GM12878 (cell line): Measurements from ENCODE around the gene AFTPH. TPM values are rescaled to one million over a fixed set of nuclear protein-coding genes. Genes with fewer than 3 reads are reported as not detected.

Experiments used
- ATAC-seq: fragments of 200-7000 bp; cut with Tn5 transposase; 3 replicates; pipeline ENCODE4 v1.9.1; 2020; ENCODE audit warnings: mild to moderate bottlenecking, moderate library complexity
- BruUV-seq: library from RNA; stranded (reverse); fragments of 400-500 nt; replicated peaks from 2 replicates; lab custom pipeline; 2021; lab: Mats Ljungman, UMichigan
- CTCF ChIA-PET: fragments of 300-600 bp; sonication (Branson Sonifier 250); formaldehyde crosslinking; extraction: SDS; loops from one replicate; lab custom pipeline; 2021; ENCODE audit warnings: inconsistent platforms; lab: Yijun Ruan, JAX
- POLR2A ChIA-PET: fragments of 350-600 bp; formaldehyde crosslinking; extraction: SDS; loops from one replicate; lab custom pipeline; 2021; ENCODE audit warnings: inconsistent platforms; lab: Charles Lee
- RAD21 ChIA-PET: fragments of 300-600 bp; sonication (Branson Sonifier 250); formaldehyde crosslinking; loops from one replicate; lab custom pipeline; 2023; ENCODE audit warnings: antibody characterized with exemption; ENCODE audit not compliant: unreplicated experiment; lab: Charles Lee
- SMC1A ChIA-PET: fragments of 300-600 bp; sonication (Branson Sonifier 250); formaldehyde crosslinking; loops from one replicate; lab custom pipeline; 2023; ENCODE audit not compliant: unreplicated experiment, uncharacterized antibody; lab: Charles Lee
- DNase-seq: peaks from one replicate; pipeline ENCODE4 v3.0.0-alpha.2; 2011; ENCODE audit warnings: low read depth, low spot score
- FAIRE-seq: peaks from 3 replicates; lab custom pipeline; 2011; peaks lifted over from hg19 to GRCh38; lab: Jason Lieb, UNC
- H2AFZ ChIP-seq: 2 replicates; pipeline ENCODE4 v1.6.0; 2011; ENCODE audit warnings: low read depth, low read length, control low read depth; ENCODE audit not compliant: control insufficient read depth
- H3K27ac ChIP-seq: 2 replicates; pipeline ENCODE4 v1.5.1; 2011; ENCODE audit warnings: control low read depth; ENCODE audit not compliant: control insufficient read depth, insufficient read depth
- H3K27me3 ChIP-seq, 2 experiments: replicated peaks in 1 of 2; 2 replicates each; pipeline versions ENCODE4 v1.6.0 to v1.6.1; 2011; ENCODE audit warnings: low read length in 1 of 2; ENCODE audit not compliant: control insufficient read depth in 2 of 2, insufficient read depth in 2 of 2
- H3K36me3 ChIP-seq, 2 experiments: 2 replicates each; pipeline ENCODE4 v1.5.1; 2011; ENCODE audit warnings: low read length in 1 of 2; ENCODE audit not compliant: control insufficient read depth in 2 of 2, insufficient read depth in 2 of 2
- H3K4me1 ChIP-seq: 2 replicates; pipeline ENCODE4 v1.6.1; 2011; ENCODE audit warnings: mild to moderate bottlenecking, low read length, moderate library complexity, mixed read lengths; ENCODE audit not compliant: control insufficient read depth, insufficient read depth
- H3K4me2 ChIP-seq: 2 replicates; pipeline ENCODE4 v1.6.0; 2011; ENCODE audit warnings: control low read depth; ENCODE audit not compliant: control insufficient read depth, insufficient read depth
- H3K4me3 ChIP-seq: fragments of 200-600 bp; sonication (generic); 2 replicates; pipeline ENCODE4 v1.5.1; 2016
- H3K79me2 ChIP-seq: 2 replicates; pipeline ENCODE4 v1.6.0; 2011; ENCODE audit warnings: low read length; ENCODE audit not compliant: control insufficient read depth, insufficient read depth
- H3K9ac ChIP-seq: 2 replicates; pipeline ENCODE4 v1.8.0; 2011; ENCODE audit warnings: low read length, control low read depth, mixed read lengths; ENCODE audit not compliant: control insufficient read depth, insufficient read depth
- H3K9me3 ChIP-seq: replicated peaks from 3 replicates; pipeline ENCODE4 v1.5.1; 2011; ENCODE audit warnings: mild to moderate bottlenecking, low read length; ENCODE audit not compliant: control insufficient read depth, insufficient read depth
- H4K20me1 ChIP-seq: 2 replicates; pipeline ENCODE4 v1.6.0; 2011; ENCODE audit not compliant: control insufficient read depth, insufficient read depth
- CHD1 ChIP-seq: IDR thresholded peaks from 2 replicates; pipeline ENCODE4 v1.6.1; 2012; ENCODE audit warnings: low read depth, low read length, improper control_type of control experiment
- CHD2 ChIP-seq: IDR thresholded peaks from 2 replicates; pipeline ENCODE4 v1.6.1; 2011; ENCODE audit warnings: low read depth, low read length, improper control_type of control experiment, borderline replicate concordance
- HDGF ChIP-seq: fragments of 450-650 bp; IDR thresholded peaks from 2 replicates; pipeline ENCODE4 v1.6.1; 2016; ENCODE audit warnings: antibody characterized with exemption
- JUNB ChIP-seq: IDR thresholded peaks from 2 replicates; pipeline ENCODE4 v1.6.1; 2016; ENCODE audit warnings: antibody characterized with exemption, mild to moderate bottlenecking
- MXI1 ChIP-seq: fragments of 150-350 bp; IDR thresholded peaks from 2 replicates; pipeline ENCODE4 v1.6.1; 2011; ENCODE audit warnings: low read depth, mild to moderate bottlenecking, inconsistent platforms, low read length, improper control_type of control experiment
- NR2C2 ChIP-seq: IDR thresholded peaks from 2 replicates; pipeline ENCODE4 v1.6.1; 2011; ENCODE audit warnings: borderline replicate concordance, low read depth; ENCODE audit not compliant: control insufficient read depth, insufficient read length
- PAX8 ChIP-seq: fragments of 450-650 bp; IDR thresholded peaks from 2 replicates; pipeline ENCODE4 v1.6.1; 2017; ENCODE audit warnings: mild to moderate bottlenecking, moderate library complexity
- WGBS: methylation state at CpG from one replicate; pipeline ENCODE4 v1.1.6; 2016; ENCODE audit warnings: low lambda C conversion rate; ENCODE audit not compliant: insufficient replicate concordance, insufficient coverage; ENCODE audit errors: missing lambda C conversion rate; 5-methylcytosine and 5-hydroxymethylcytosine counted together
- in situ Hi-C: fragments of 300-500 bp; cut with MboI; formaldehyde crosslinking; loops from 9 replicates; pipeline ENCODE4 v1.14.3; 2018; ENCODE audit warnings: mixed read lengths
- intact Hi-C: fragments of 100-400 bp; cut with micrococcal nuclease; formaldehyde crosslinking; loops from one replicate; pipeline ENCODE4 v1.14.2; 2022; ENCODE audit not compliant: unreplicated experiment
- polyA plus RNA-seq, 11 experiments: library from polyadenylated mRNA; depleted of rRNA in 4 of 11; unstranded in 6 of 11; stranded (reverse) in 5 of 11; fragments of >200 nt; fragmentation: Nextera tagmentation in 4 of 11; fragmentation: Illumina TruSeq in 1 of 11; extraction: Ambion mirVana in 4 of 11; extraction: Trizol in 1 of 11; gene quantifications; 1 replicate in 1 of 11; 2 replicates in 10 of 11; pipeline versions ENCODE4 v1.2.1 to v1.2.3, GENCODE V29; 2011 to 2016; ENCODE audit warnings: inconsistent platforms in 2 of 11, missing spikeins in 2 of 11, low read depth in 1 of 11
- total RNA-seq, 4 experiments: library from RNA; depleted of rRNA in 3 of 4; stranded (reverse); fragments of >200 nt in 3 of 4; fragmentation: Illumina TruSeq in 1 of 4; extraction: Trizol in 1 of 4; gene quantifications; 2 replicates each; pipeline versions ENCODE4 v1.2.1 to v1.2.3, GENCODE V29; 2013 to 2021
- TF ChIP-seq, protein P1 (sequence below): IDR thresholded peaks from 2 replicates; pipeline ENCODE4 v1.6.1; 2012; ENCODE audit warnings: mild to moderate bottlenecking, low read depth, low read length
- TF ChIP-seq, protein P2 (sequence below): fragments of 150-350 bp; IDR thresholded peaks from 2 replicates; pipeline ENCODE4 v1.6.1; 2014; ENCODE audit warnings: mild to moderate bottlenecking, low read depth, low read length

The AFTPH gene
- total and polyA plus RNA-seq, 10 of the 15 experiments (the other 5 are each of a cell fraction or from before 2014, with no cell fraction given), result 25.6 to 77.3 (median 39.5) TPM

DNA sequence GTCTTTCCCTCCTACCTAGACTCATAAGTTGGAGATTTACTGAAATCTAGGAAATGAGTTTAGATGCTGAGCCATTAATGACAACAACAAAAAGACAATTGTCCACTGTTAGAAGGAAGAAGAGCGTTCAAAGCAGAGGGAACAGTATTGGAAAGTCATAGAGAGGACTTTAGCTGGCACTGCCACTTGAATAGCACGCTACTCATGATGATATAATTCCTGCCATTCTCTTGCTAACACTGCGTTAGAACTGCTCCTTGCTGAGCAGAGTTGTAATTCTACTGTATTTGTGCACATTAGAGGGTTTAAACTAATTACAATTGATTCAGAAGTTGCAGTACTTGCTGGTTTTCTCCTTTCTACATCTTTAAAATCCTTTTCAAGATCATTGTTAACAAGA is 9.0 kb upstream of the AFTPH start:
- ATAC-seq (no peak), FAIRE-seq (no peak), DNase-seq (no peak)
- POLR2A ChIA-PET, result interaction anchor here (1.0 to 1.2 kb wide), 2 partner anchors 9 to 102 kb away, joined by 3 to 5 read pairs; partner anchors contain the start of gene AFTPH
- H2AFZ ChIP-seq, result no peak overlapping the region
- CTCF ChIA-PET, result interaction anchor here (0.6 to 4.9 kb wide), 7 partner anchors 8 to 352 kb away, joined by 3 to 22 read pairs (median 5); no protein-coding TSS in a partner anchor
- no peaks in the 10 kb centered on the region for H4K20me1 ChIP-seq
- RAD21 ChIA-PET, result interaction anchor here (1.1 to 2.5 kb wide), 3 partner anchors 8 to 347 kb away, joined by 3 to 9 read pairs (median 4); no protein-coding TSS in a partner anchor
- H3K9me3 ChIP-seq, result no peaks in the 10 kb centered on the region
- H3K9ac ChIP-seq, result no peak overlapping the region
- intact Hi-C loops (no loop called here), in situ Hi-C loops (no loop called here)
- SMC1A ChIA-PET, result interaction anchor here (1.0 to 1.7 kb wide), 6 partner anchors 8 to 184 kb away, joined by 4 to 10 read pairs (median 4); partner anchors contain the start of gene AFTPH
- TF ChIP-seq, protein P1, sequence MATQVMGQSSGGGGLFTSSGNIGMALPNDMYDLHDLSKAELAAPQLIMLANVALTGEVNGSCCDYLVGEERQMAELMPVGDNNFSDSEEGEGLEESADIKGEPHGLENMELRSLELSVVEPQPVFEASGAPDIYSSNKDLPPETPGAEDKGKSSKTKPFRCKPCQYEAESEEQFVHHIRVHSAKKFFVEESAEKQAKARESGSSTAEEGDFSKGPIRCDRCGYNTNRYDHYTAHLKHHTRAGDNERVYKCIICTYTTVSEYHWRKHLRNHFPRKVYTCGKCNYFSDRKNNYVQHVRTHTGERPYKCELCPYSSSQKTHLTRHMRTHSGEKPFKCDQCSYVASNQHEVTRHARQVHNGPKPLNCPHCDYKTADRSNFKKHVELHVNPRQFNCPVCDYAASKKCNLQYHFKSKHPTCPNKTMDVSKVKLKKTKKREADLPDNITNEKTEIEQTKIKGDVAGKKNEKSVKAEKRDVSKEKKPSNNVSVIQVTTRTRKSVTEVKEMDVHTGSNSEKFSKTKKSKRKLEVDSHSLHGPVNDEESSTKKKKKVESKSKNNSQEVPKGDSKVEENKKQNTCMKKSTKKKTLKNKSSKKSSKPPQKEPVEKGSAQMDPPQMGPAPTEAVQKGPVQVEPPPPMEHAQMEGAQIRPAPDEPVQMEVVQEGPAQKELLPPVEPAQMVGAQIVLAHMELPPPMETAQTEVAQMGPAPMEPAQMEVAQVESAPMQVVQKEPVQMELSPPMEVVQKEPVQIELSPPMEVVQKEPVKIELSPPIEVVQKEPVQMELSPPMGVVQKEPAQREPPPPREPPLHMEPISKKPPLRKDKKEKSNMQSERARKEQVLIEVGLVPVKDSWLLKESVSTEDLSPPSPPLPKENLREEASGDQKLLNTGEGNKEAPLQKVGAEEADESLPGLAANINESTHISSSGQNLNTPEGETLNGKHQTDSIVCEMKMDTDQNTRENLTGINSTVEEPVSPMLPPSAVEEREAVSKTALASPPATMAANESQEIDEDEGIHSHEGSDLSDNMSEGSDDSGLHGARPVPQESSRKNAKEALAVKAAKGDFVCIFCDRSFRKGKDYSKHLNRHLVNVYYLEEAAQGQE, result no peak
- no peak for TF ChIP-seq CHD1
- TF ChIP-seq PAX8, result no peak
- TF ChIP-seq, protein P2, sequence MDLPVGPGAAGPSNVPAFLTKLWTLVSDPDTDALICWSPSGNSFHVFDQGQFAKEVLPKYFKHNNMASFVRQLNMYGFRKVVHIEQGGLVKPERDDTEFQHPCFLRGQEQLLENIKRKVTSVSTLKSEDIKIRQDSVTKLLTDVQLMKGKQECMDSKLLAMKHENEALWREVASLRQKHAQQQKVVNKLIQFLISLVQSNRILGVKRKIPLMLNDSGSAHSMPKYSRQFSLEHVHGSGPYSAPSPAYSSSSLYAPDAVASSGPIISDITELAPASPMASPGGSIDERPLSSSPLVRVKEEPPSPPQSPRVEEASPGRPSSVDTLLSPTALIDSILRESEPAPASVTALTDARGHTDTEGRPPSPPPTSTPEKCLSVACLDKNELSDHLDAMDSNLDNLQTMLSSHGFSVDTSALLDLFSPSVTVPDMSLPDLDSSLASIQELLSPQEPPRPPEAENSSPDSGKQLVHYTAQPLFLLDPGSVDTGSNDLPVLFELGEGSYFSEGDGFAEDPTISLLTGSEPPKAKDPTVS, result no peak
- no peak for TF ChIP-seq HDGF
- TF ChIP-seq JUNB, result no peak
- no peak for TF ChIP-seq MXI1
- TF ChIP-seq CHD2, result no peak
- no peak for TF ChIP-seq NR2C2
- no peak overlapping the region for H3K27ac ChIP-seq
- no peaks in the 10 kb centered on the region for H3K4me1 ChIP-seq
- H3K36me3 ChIP-seq, result no peaks in the 10 kb centered on the region
- peaks cover 0 to 6% of the 10 kb centered on the region in 2 experiments; a peak in 2 of 4 replicates for H3K27me3 ChIP-seq
- BruUV-seq, result no TSS peak
- H3K79me2 ChIP-seq, result no peaks in the 10 kb centered on the region
- WGBS, result 51% methylated on average over 3 of the region's 3 CpGs
- no peak overlapping the region for H3K4me3 ChIP-seq
- H3K4me2 ChIP-seq, result no peak overlapping the region
